K562 (cell line): ENCODE measurements around the gene NR1D1. TPM values are rescaled to one million over a fixed set of nuclear protein-coding genes. Genes with fewer than 3 reads are reported as not detected.
A peak's percentile ranks its signal among the peaks of the same experiment; 100 is the strongest.

Source experiments
- ARID3A ChIP-seq: IDR thresholded peaks from 2 replicates; pipeline ENCODE4 v1.6.1; 2012; ENCODE audit warnings: low read depth, low read length, improper control_type of control experiment, borderline replicate concordance
- ATF2 ChIP-seq: sonication (generic); formaldehyde crosslinking; IDR thresholded peaks from 2 replicates; pipeline ENCODE4 v1.8.1; 2022; ENCODE audit warnings: missing genetic modification reagents
- BRD9 ChIP-seq: fragments of 450-650 bp; IDR thresholded peaks from 2 replicates; pipeline ENCODE4 v1.6.1; 2018; ENCODE audit warnings: low read depth; ENCODE audit not compliant: partially characterized antibody
- BRF1 ChIP-seq: IDR thresholded peaks from 3 replicates; pipeline ENCODE4 v1.6.1; 2011; ENCODE audit warnings: borderline replicate concordance, mild to moderate bottlenecking; ENCODE audit not compliant: insufficient read length; ENCODE audit errors: extremely low read depth
- CHCHD3 ChIP-seq: fragments of 250-450 bp; sonication (Bioruptor Pico); IDR thresholded peaks from 2 replicates; pipeline ENCODE4 v2.1.2; 2022; ENCODE audit warnings: mild to moderate bottlenecking
- CLOCK ChIP-seq: fragments of 250-450 bp; sonication (Bioruptor Pico); IDR thresholded peaks from 2 replicates; pipeline ENCODE4 v1.4.0; 2020; ENCODE audit warnings: mild to moderate bottlenecking, moderate library complexity, borderline replicate concordance
- FOSL1 ChIP-seq: fragments of 200-800 bp; sonication (Bioruptor generic); conservative IDR thresholded peaks from 2 replicates; pipeline ENCODE4 v1.6.1; 2016; ENCODE audit warnings: missing genetic modification characterization, missing compliant biosample characterization
- KAT2B ChIP-seq: IDR thresholded peaks from one replicate; pipeline ENCODE4 v1.6.1; 2012; ENCODE audit warnings: low read depth, mild to moderate bottlenecking, control low read depth, inconsistent platforms, low read length, moderate library complexity
- KDM5B ChIP-seq: fragments of 200-600 bp; sonication (generic); IDR thresholded peaks from 2 replicates; pipeline ENCODE4 v1.6.1; 2012; ENCODE audit warnings: low read depth, mild to moderate bottlenecking, moderate library complexity, low read length, control low read depth, inconsistent platforms; ENCODE audit not compliant: insufficient replicate concordance
- PTRF ChIP-seq: fragments of 450-650 bp; IDR thresholded peaks from 2 replicates; pipeline ENCODE4 v1.6.1; 2016; ENCODE audit warnings: mild to moderate bottlenecking, missing genetic modification characterization, missing compliant biosample characterization
- RBBP5 ChIP-seq: fragments of 200-600 bp; sonication (generic); IDR thresholded peaks from 2 replicates; pipeline ENCODE4 v1.6.1; 2012; ENCODE audit warnings: borderline replicate concordance, mild to moderate bottlenecking, low read length, control low read depth, inconsistent platforms; ENCODE audit not compliant: insufficient read depth, poor library complexity, severe bottlenecking
- RBM14 ChIP-seq: fragments of 200-400 bp; formaldehyde crosslinking; IDR thresholded peaks from 2 replicates; pipeline ENCODE4 v1.6.1; 2018; ENCODE audit warnings: low read depth, mild to moderate bottlenecking, low read length, moderate library complexity, borderline replicate concordance; ENCODE audit not compliant: insufficient read depth
- RFX7 ChIP-seq: fragments of 250-450 bp; sonication (Bioruptor Pico); IDR thresholded peaks from 2 replicates; pipeline ENCODE4 v1.5.1; 2021; ENCODE audit warnings: mild to moderate bottlenecking
- RNF2 ChIP-seq: sonication (generic); IDR thresholded peaks from 2 replicates; pipeline ENCODE4 v1.6.1; 2016
- SPI1 ChIP-seq: IDR thresholded peaks from 2 replicates; pipeline ENCODE4 v1.6.1; 2011; ENCODE audit warnings: low read depth, low read length, control low read depth, borderline replicate concordance
- SRF ChIP-seq, 2 experiments: fragments of 250-450, 450-650 bp in 1 of 2; sonication (Bioruptor Pico) in 1 of 2; sonication (generic) in 1 of 2; formaldehyde crosslinking; IDR thresholded peaks; 2 replicates each; pipeline versions ENCODE4 v1.5.0 to v1.5.1; 2020 to 2022; ENCODE audit warnings: mild to moderate bottlenecking in 1 of 2, missing genetic modification reagents in 1 of 2
- SRSF3 ChIP-seq: fragments of 200-400 bp; formaldehyde crosslinking; IDR thresholded peaks from 2 replicates; pipeline ENCODE4 v1.6.1; 2016; ENCODE audit warnings: mild to moderate bottlenecking, low read length, moderate library complexity; ENCODE audit not compliant: insufficient read depth
- STAT5B ChIP-seq: fragments of 250-450 bp; sonication (Bioruptor Pico); IDR thresholded peaks from 2 replicates; pipeline ENCODE4 v1.8.0; 2021; ENCODE audit warnings: mild to moderate bottlenecking, inconsistent platforms
- USF1 ChIP-seq: sonication (generic); formaldehyde crosslinking; IDR thresholded peaks from 2 replicates; pipeline ENCODE4 v1.9.0; 2022; ENCODE audit warnings: mild to moderate bottlenecking, missing genetic modification reagents
- ZBTB8A ChIP-seq: fragments of 450-650 bp; IDR thresholded peaks from 2 replicates; pipeline ENCODE4 v1.6.1; 2018; ENCODE audit warnings: mild to moderate bottlenecking, moderate library complexity; ENCODE audit not compliant: partially characterized antibody
- ZNF324 ChIP-seq: fragments of 250-450 bp; sonication (Bioruptor Pico); IDR thresholded peaks from 2 replicates; pipeline ENCODE4 v1.4.0; 2020; ENCODE audit warnings: mild to moderate bottlenecking
- polyA plus RNA-seq, 8 experiments: library from polyadenylated mRNA; depleted of rRNA in 4 of 8; stranded (reverse) in 5 of 8; unstranded in 3 of 8; fragments of >200 nt; fragmentation: Nextera tagmentation in 2 of 8; fragmentation: Illumina TruSeq in 1 of 8; extraction: Ambion mirVana in 2 of 8; extraction: Trizol in 1 of 8; gene quantifications; 2 replicates each; pipeline versions ENCODE4 v1.2.1 to v1.2.3, GENCODE V29; 2011 to 2014; ENCODE audit warnings: inconsistent platforms in 1 of 8, missing spikeins in 1 of 8
- total RNA-seq, 7 experiments: library from RNA; depleted of rRNA in 6 of 7; stranded (reverse); fragments of >200 nt in 6 of 7; fragmentation: Illumina TruSeq in 2 of 7; extraction: Trizol in 2 of 7; gene quantifications; 2 replicates each; pipeline versions ENCODE4 v1.2.1 to v1.2.3, GENCODE V29; 2011 to 2021; ENCODE audit warnings: low replicate concordance in 1 of 7

Gene NR1D1
- total and polyA plus RNA-seq, 9 of the 15 experiments (the other 6 are each of a cell fraction or from before 2014, with no cell fraction given), result 0.25 to 7.7 (median 0.65) TPM

- peak; percentile 45 for TF ChIP-seq BRD9
- TF ChIP-seq RNF2, result no peak
- no peak for TF ChIP-seq USF1 (CRISPR knock-in tag)
- no peak for TF ChIP-seq STAT5B
- TF ChIP-seq CHCHD3 (CRISPR knock-in tag), result no peak
- no peak for TF ChIP-seq SPI1
- no peak for TF ChIP-seq FOSL1 (tag)
- no peak for TF ChIP-seq SRF (CRISPR knock-in tag; IDR thresholded peaks at IDR 0.05)
- TF ChIP-seq KDM5B, result peak; percentile 29
- no peak for TF ChIP-seq ZBTB8A
- no peak for TF ChIP-seq SRSF3
- no peak for TF ChIP-seq CLOCK (CRISPR knock-in tag)
- no peak for TF ChIP-seq BRF1
- no peak for TF ChIP-seq KAT2B
- 0 out of 2 replicates have a peak, but pooled peaks have one; percentile 43 for TF ChIP-seq RBM14
- TF ChIP-seq ZNF324 (CRISPR knock-in tag), result no peak
- no peak for TF ChIP-seq RFX7 (CRISPR knock-in tag)
- no peak for TF ChIP-seq ATF2 (CRISPR knock-in tag)
- TF ChIP-seq RBBP5, result no peak
- no peak for TF ChIP-seq PTRF (tag)
- TF ChIP-seq ARID3A, result no peak
Measured at GRCh38 chr17:40122999-40123810, 22.8 kb upstream of the NR1D1 start (continued).
